GM18951 (cell line): ENCODE results near the gene RAD9A.

Source experiments
- POLR2A ChIP-seq: IDR thresholded peaks from 4 replicates; pipeline ENCODE4 v1.6.1; 2011; ENCODE audit warnings: mild to moderate bottlenecking; ENCODE audit not compliant: insufficient read length, insufficient read depth; ENCODE audit errors: extremely low read depth
- in situ Hi-C: fragments of 300-500 bp; cut with MboI; formaldehyde crosslinking; loops from one replicate; pipeline ENCODE4 v1.12.0; 2022; ENCODE audit warnings: low sequenced_read_pairs, mixed read lengths, inconsistent platforms; ENCODE audit not compliant: unreplicated experiment

RAD9A gene

GRCh38 chr11:67429722-67430121 lies 37.9 kb downstream of the RAD9A start:
- in situ Hi-C loops, result no loop called here
- no peak for TF ChIP-seq POLR2A

- in situ Hi-C loops, result no loop called here
- peak; percentile 5 for TF ChIP-seq POLR2A
Observed at GRCh38 chr11:67431346-67432249, 39.8 kb downstream of the RAD9A start.

GRCh38 chr11:67432655-67433349 lies 41.0 kb downstream of the RAD9A start:
- in situ Hi-C loops, result no loop called here

GRCh38 chr11:67433536-67434394 lies 42.0 kb downstream of the RAD9A start:
- in situ Hi-C loops, result no loop called here
- TF ChIP-seq POLR2A, result no peak

More at GRCh38 chr11:67432655-67433349, 41.0 kb downstream of the RAD9A start:
- no peak for TF ChIP-seq POLR2A

GRCh38 chr11:67434395-67434881 lies 42.7 kb downstream of the RAD9A start:
- in situ Hi-C loops, result no loop called here
- TF ChIP-seq POLR2A, result peak; percentile 61

- in situ Hi-C loops, result no loop called here
- TF ChIP-seq POLR2A, result peak; percentile 8
Observed at GRCh38 chr11:67435031-67435726, 43.4 kb downstream of the RAD9A start.

GRCh38 chr11:67435727-67436458 lies 44.1 kb downstream of the RAD9A start:
- in situ Hi-C loops, result no loop called here
- peak; percentile 63 for TF ChIP-seq POLR2A

GRCh38 chr11:67436459-67437081 lies 44.8 kb downstream of the RAD9A start:
- TF ChIP-seq POLR2A, result peak; percentile 60
- in situ Hi-C loops, result no loop called here

GRCh38 chr11:67437082-67437808 lies 45.5 kb downstream of the RAD9A start, which contains the start of gene PTPRCAP:
Gene PTPRCAP (minus strand): TSS chr11:67437682. CDS start chr11:67437619, 63 bp downstream.
- TF ChIP-seq POLR2A, result peak; percentile 95
- in situ Hi-C loops, result no loop called here

- TF ChIP-seq POLR2A, result no peak
- in situ Hi-C loops, result no loop called here
Observed at GRCh38 chr11:67437809-67438157, 46.0 kb downstream of the RAD9A start.
